MM.1S (cell line): ENCODE data around the gene RERE.

Experiments used
- EZH2 ChIP-seq: fragments of 300-600 bp; sonication (generic); optimal IDR thresholded peaks from 2 replicates; pipeline ENCODE3; 2017; ENCODE audit warnings: low read depth, mild to moderate bottlenecking, antibody characterized with exemption, low read length, mixed read lengths
- EZH2phosphoT487 ChIP-seq: fragments of 300-600 bp; sonication (generic); IDR thresholded peaks from 2 replicates; pipeline ENCODE4 v1.6.1; 2018; ENCODE audit warnings: antibody characterized with exemption, low read length
- TF ChIP-seq, protein P1 (sequence below): fragments of 300-600 bp; sonication (generic); IDR thresholded peaks from 2 replicates; pipeline ENCODE4 v1.5.1; 2016; ENCODE audit warnings: antibody characterized with exemption, low read length, mixed read lengths

GRCh38 chr1:8568837-8569236 is 248.6 kb downstream of the RERE start:
- TF ChIP-seq, protein P1, sequence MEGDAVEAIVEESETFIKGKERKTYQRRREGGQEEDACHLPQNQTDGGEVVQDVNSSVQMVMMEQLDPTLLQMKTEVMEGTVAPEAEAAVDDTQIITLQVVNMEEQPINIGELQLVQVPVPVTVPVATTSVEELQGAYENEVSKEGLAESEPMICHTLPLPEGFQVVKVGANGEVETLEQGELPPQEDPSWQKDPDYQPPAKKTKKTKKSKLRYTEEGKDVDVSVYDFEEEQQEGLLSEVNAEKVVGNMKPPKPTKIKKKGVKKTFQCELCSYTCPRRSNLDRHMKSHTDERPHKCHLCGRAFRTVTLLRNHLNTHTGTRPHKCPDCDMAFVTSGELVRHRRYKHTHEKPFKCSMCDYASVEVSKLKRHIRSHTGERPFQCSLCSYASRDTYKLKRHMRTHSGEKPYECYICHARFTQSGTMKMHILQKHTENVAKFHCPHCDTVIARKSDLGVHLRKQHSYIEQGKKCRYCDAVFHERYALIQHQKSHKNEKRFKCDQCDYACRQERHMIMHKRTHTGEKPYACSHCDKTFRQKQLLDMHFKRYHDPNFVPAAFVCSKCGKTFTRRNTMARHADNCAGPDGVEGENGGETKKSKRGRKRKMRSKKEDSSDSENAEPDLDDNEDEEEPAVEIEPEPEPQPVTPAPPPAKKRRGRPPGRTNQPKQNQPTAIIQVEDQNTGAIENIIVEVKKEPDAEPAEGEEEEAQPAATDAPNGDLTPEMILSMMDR, result no peak
- no peak for TF ChIP-seq EZH2
- TF ChIP-seq EZH2phosphoT487, result no peak
